GM21576 (cell line): Measurements from ENCODE around the gene FES.
"Not testable (repeated sequence)": the region's sequence is repeated elsewhere in the genome, so short reads cannot be mapped to it uniquely, and the experiment has no call there.

Source experiments
- ATAC-seq: cut with Tn5 transposase; IDR thresholded peaks from one replicate; pipeline ENCODE4 v1.9.1; 2021; ENCODE audit warnings: mild to moderate bottlenecking, moderate library complexity; ENCODE audit not compliant: unreplicated experiment

The FES gene

DNA sequence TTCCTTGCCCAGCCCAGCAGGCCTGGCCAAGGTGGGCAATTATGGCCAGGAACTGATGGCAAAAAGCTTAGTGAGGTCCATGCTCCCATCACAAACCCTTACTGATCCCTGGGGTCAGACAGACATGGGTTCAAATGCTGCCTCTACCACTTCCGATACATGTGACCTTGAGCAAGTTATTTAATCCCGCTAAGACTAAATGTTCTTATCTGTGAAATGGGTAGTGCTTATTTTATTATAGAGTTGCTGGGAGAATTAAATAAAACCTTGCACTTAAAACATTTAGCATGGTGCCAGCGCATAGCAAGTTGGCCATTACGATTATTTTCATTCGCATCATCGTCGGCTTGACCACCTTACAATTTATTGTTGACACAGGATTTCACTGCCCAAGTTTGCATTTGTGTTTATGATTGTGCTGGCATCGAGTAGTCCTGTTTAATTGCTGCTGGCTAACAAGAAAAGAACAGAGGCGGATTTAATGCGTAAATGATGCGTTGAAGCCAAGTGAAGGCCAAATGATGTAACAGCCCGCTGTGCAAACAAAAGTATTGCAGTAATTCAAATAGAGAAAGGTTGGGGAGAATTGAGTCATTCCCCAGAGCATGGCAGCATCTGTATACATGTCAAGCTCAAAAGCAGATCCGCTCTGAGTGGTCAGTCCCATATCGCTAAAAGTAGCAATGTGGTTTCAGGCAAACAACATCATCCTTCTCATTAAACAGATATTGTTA lies 23.2 kb upstream of the FES start:
- ATAC-seq, result no peak

DNA sequence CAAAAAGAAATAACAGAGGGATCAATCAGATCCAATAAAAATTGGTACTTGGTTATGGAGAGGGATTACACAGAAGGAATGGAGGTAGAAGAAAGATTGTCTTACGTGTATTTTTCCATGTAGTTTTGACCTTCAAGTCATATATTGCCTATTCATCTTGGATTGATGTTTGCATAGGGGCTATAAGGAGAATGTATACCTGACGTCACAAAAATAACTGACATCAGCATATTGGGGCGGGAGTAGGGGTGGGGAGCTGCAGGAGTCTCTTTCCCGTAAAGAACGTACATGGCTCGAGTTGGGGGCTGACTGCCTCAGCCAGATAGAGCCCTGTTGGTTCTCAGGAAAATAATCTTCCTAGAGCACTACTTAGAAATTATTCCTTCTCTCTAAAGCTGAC lies 21.8 kb upstream of the FES start:
- ATAC-seq, result no peak

DNA sequence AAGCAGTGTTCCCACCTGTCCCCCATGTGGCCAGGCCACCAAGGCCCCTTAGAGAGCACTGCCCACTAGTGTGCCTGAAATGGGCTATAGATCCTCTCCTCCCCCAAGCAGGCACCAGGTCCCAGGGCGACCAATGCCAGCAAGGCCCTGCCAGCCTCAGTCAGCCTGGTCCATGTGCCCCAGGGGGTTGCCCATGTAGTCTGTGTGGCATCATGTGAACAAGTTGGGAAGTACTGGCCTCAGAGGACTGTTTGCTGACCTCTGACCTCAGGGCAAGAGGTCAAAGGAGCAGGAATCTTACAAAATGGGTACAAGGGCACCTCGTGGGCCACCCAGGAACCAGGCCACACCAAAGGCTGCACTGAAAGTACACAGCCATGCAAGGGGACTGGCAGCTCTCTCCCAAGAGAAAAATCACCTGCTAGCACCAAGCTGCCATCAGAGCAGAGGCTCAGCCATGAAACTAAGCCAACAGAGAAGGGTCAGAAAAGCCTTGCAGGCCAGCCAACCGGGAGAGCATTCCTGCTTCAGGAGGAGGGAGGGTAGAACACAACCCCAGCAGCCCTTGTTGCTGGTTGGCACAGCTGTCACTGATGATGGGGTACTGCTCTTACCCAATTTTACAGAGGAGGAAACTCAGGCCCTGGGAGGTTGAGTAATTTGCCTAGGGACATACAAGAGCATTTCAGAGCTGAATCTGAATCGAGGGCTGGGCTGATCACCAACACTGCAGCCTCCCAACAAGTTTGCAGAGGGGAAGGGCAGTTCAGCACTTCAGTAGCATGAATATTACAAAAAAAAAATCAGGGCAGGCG lies 21.1 kb upstream of the FES start:
- no peak for ATAC-seq

DNA sequence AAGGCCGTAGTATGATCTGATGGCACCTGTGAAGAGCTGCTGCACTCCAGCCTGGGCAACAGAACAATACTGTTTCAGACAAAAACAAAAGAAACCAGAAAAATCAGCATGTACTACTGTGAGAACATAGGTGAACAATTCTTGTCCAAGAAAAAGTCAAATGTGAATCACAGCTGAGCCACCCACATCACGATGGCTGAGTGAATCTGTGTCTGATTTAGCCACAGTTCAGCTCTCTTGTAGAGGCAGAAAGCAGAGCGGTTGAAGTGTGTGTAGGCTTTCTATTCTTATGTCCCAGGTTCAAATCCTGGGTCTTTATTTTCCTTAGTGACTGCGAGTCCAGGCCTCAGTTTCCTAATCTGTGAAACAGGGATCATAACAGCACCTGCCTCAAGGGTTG lies 20.3 kb upstream of the FES start:
- no peak for ATAC-seq

DNA sequence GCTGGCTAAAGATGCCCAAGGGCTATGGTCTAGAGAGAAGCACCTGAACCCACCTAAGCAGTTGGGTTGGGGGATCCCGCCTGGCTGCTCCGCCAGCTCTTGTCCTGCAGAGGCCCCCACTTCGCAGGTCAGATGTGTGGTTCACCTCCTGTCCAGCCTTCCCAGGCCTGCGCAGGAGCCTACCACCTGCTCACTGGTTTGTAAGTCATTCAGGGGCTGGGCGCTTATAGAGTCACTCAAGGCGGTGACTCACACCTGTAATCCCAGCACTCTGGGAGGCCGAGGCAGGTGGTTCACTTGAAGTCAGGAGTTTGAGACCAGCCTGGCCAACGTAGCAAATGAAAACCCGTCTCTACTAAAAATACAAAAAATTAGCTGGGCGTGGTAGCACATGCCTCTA lies 19.8 kb upstream of the FES start:
- ATAC-seq, result no peak

DNA sequence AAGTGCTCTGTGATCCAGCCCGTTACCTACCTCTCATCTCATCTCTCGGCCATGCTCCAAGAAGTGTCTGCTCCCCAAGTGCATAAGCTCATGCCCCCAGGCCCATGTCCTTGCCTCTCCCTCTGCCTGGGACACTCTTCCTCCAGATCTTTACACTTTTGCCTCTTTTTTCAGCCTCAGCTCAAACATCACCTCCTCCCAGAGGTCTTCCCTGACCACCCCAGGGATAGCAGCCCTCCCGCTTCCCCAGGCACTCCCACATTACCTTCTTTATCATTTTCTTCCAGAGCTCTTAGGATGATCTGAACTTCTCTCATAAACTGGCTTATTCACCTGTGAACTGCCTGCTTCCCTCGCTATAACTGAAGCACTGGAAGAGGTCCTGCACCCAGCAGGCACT lies 18.6 kb upstream of the FES start:
- no peak for ATAC-seq

DNA sequence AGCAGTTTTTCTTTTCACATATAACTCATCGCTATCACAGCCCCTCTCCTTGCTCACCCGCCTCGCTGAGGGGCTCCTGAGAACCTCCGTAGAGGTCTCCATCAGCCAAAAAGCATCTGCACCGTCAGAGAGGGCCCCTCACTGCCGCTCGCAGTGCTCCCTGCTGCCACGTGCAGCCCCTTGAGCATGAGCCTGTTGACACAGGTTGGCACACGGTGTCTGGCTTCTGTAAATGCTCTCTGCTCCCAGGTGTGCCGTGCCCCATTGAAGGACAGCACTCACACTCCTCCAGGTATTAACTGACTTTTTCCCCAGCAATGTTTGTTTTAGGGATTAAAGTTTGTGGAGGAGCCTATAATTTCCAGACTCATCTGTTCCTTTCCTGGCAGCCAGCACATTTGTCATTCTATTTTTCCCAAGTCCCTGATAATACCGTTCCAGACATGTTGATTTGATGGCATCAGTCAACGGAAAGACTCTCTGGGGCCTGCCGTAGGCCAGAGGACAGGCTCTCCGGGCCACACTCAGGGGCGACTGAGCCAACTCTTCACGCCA lies 18.1 kb upstream of the FES start:
- no peak for ATAC-seq

DNA sequence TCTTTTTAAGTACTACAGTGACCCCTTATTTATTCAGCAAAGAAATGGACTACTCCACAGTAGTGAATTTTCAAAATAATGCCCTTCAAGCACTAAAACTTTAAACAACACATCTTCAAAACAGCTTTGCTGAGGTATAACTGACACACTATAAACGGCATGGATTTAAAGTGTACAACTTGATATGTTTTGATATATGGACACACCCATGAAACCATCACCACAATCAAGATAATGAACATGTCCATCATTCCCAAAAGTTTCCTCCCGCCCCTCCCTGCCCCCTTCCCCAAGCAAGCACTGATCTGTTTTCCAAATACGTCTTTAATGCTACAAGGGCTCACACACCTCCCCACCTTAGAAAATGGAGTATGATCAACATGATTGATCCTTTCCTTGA lies 17.5 kb upstream of the FES start:
- ATAC-seq, result no peak

DNA sequence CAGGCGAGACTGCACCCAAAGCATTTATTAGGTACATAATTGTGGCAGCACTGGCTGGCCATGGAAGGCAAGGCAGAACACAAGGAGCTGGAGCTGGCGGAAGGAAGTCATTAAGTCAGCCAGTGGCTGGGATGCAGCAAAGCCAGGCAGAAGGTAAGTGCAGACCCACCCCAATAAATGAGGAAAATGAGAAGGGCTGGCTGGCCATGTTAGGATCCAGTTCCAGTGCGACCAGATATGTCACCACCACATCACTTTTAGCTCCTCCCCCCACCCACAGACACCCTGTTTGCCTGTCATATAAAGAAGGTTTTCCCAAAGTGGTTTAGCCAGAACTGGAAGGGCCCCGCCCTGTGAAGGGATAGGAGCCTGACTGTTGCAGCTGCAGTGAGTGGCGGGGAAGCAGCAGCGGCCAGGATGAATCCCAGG lies 16.0 kb upstream of the FES start, which contains the start of gene FURIN:
FURIN (plus strand) TSS at position 328 of the 429 bp plus-strand sequence. CDS start 7,153 bp downstream, outside the sequence.
- no peak for ATAC-seq

DNA sequence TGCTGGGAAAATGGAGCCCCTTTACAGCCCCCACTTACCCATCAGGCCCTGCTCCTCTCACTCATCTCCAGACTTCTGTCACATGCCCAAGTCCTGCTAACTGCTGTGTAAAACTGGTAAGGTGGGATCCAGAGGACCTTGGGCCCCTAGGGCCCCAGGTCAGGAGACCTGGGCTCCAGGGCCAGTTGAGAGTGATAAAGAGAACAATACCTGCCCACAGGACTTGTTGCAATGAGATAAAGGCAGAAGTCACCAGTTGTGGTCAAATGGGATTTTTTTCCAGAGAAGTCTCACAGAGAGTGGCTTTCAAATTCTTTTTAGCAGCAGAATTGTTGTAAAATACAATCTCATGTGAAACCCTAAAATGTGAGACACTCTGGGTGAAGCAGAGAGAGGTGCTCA lies 15.2 kb upstream of the FES start:
- no peak for ATAC-seq

DNA sequence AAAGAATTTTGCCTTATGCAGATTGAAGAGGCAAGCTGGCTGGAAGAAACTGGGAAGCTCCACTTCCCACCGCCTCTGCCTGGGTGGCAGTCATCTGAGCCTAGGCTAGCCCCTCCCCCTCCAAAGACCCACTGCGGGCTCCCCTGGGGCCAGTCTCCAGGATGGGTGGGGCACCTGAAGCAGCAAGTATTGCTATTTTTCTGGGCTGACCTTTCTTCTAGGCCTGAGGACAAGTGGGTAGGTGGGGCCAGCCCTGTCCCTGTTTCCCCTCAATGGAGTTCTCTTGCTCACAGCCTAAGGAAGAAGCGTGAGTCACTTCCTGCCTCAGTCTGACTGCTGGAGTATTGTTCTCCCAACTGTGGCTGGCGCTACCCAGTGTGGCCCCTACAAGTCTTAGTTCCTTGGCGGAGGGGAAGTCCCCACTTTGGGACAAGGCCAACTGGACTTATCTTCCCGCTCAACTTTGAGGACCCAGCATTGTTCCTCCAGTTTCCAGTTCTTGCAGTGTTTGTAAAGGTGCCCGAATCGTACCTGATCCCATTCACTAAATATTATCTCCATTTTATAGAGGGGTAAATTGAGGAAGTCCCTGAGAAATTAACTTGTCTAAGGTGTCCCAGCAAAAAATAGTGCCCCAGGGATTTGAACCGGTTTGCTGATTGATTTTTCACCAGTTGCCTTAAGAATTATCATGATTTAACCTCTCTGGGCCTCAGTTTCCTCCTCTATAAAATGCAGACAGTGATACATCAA lies 14.5 kb upstream of the FES start:
- ATAC-seq, result no peak

DNA sequence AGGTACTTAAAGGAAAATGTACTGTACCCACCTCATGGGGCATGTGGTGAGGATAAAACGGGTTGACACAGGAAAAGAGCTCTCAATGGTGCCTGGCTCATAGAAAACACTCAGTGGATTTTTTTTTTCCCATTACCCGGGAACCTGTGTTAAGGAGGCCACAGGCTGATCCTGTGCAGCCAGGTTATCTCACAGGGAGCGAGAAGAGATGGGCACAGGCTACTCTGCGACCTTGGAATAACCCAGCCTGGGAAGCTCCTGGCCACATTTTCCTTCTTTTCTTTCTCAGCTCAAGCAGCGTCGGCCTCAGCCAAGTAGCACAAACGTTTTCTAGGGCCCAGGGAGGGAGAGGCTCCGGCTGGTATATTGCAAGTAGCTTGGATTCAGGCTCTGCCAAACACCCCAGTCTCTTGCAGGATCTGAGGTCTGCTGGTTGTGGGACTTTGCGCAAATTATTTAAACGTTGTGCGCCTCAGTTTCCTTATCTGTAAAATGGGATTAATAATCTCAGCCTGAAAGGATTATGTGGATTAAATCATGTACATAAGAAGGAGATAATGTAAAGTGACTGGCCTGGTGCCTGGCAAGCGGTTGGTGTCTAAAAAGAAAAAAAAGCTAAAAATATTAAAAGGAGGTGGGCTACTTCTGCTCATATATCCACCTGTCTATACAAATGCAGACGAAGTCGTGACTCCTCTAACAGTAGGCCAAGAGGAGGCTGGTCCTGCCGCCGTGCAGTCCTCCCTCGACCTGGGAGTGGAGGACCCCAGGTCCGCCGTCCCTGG lies 13.8 kb upstream of the FES start:
- ATAC-seq, result no peak

DNA sequence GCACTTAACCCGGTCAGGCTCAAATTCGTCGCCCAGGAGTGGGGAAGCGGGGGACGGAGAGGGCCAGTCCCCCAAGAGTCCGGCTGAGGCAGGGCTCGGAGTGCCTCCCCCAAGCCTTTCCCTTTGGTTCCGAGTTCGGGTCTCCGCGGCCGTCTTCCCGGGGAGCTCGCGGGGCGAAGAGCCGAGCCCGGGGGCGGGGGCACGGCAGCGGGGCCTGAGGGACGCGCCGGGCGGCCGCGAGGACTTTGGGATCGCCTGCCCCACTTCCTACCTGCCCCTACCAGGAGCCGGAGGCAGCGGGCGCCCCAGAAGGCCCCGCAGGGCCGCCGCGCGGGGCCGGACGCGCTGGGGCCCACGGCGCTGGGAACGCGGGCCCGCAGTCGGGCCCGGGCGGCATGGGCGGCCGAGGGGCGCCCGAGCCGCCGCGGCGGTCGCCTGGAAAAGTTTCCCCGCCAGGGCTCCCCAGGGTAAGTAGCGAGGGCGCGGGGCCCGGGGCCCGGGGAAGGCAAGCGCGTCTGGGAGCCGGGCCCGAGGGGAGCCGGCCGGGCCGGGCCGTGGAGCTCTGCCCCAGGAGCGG lies 13.1 kb upstream of the FES start:
- ATAC-seq, result no peak

DNA sequence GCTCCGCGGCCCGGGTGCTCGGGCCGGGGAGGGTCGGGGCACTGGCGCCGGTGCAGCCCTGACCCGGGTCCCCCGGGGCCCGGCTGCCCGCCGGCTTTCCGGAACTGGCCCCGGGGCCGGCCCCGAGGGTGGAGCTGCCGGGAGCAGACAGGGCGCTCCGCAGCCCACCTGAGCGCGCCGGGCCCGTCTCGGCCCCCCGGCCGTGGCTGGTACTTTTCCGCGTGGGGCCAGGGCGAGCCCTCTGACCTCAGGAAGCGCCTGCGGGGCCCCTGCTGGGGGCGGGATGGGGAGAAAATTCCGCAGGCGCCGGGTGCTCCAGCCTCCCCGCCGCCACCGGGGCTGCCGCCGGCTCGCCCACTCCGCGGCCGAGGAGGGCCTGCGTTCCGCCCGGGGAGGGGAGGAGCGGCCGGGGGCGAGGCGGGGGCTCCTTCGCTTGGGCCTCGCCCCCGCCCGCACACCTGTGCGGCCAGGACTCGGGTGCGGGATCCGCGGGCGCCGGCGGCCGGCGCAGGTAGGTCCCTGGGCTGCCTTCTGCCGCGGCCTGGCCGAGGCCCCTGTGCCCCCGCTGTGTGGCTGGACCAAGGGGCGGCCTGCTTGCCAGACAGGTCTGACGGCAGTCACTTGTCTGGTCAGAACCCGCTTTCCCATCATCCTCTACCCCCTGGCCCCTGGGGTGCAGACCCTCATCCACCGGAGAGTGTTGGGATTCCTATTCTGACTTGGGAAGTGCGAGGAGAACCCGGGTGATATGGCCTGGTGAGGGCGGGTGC lies 12.4 kb upstream of the FES start:
- ATAC-seq, result no peak

DNA sequence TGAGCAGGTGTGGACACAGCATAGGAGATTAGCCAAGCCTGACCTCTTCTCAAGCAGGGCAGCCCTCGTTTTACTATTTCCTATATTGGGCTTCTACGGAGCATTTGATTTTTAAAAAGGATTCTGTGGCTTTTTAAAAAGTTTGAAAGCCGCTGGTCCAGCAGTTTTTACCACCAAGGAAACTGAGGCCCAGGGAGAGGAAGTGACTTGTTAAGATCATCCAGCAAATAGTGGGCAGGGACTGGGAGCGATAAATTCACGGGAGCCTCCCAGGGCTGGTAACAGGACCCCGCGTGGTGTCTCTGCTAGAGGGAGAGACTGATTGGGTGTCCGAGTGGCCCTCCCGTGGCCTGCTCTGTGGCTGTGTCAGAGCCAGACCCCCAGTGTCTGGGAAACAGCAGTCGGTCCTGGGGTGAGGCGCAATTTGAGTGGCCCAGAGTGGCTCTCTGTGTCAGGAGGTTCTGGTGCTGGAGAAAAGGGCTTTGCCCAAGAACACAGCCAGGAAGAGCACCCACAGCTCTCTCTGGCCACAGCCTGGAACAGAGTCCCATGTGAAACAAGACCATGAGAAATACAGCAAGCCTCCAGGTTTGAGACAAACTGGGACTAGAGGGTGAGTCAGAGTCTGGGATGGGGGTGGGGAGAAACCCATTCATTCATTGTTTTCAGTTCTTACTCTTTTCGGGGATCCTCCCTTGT lies 11.7 kb upstream of the FES start:
- no peak for ATAC-seq

DNA sequence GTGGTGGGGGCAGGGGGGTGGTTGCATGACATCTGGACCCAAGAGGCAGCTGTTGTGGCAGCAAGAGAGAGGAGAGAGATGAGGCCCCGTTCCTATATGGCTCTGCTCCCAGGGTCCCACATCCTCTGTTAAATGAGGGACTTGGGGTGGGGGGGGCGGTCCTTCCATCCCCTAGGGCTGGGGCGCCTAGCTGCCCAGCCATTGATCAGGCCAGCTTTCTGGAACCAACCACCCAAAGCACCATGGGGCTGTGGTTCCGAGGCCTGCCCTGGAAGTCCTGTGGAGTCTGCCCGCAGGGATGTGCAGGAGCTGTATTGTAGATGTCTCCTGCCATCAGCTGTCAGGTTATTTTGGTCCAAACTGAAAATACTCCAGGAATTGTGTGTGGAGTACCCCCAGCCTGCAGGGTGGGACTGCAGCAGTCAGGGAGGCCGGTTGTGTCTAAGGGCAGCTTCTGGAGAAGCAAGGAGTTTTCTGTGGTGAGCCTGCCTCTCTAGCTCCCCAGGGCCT lies 10.8 kb upstream of the FES start:
- no peak for ATAC-seq

DNA sequence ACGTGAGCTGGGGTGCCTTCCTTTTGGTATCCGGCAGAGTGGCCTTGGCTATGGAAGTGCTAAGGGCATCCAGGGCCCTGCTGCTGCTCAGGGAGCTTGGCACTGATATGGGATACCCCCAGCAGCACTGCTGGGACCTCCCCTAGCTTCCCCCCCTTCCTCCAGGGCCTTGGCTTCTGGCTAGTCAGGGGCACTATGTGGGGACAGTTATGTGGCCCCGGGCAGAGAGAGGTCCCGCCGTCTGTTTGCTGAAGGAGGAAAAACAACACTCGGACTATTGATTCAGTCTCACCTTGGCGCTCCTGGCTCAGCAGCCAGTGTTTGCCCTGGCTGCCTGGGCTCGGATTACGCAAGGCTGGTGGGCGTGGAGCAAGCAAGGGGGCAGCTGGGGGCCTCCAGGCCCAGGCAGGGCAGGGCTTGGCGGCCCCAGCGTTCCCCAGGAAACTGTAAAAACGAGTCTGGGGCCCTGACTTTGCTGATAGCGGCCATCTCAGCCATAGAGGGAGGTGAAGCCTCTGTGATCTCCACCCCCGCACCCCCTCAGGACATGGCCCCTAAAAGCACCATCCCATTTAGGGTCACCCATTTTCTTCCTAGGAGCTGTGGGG lies 10.2 kb upstream of the FES start:
- ATAC-seq, result no peak

DNA sequence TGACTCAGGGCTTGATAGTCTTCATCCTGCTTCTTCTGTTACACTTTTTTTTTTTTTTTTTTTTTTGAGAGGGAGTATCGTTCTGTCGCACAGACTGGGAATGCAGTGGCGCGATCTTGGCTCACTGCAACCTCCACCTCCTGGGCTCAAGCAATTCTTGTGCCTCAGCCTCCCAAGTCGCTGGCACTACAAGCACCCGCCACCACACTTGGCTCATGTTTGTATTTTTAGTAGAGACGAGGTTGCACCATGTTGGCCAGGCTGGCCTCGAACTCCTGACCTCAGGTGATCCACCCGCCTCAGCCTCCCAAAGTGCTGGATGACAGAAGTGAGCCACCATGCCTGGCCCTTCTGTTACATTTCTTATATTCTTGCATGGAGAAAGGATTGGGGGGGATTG lies 9.3 kb upstream of the FES start:
- ATAC-seq, result not testable (repeated sequence)
